HCT116 (cell line): ENCODE measurements around the gene RBM8A.

Source experiments
- CBX3 ChIP-seq: IDR thresholded peaks from 2 replicates; pipeline ENCODE4 v1.6.1; 2012; ENCODE audit warnings: low read depth
- CTCF ChIP-seq, 3 experiments: fragments of 200-600 bp in 1 of 3; sonication (generic) in 1 of 3; IDR thresholded peaks in 2 of 3; conservative IDR thresholded peaks in 1 of 3; 2 replicates each; pipeline ENCODE4 v1.5.1; 2012 to 2017; ENCODE audit warnings: low read depth in 2 of 3, low read length in 2 of 3, antibody characterized with exemption in 1 of 3, borderline replicate concordance in 1 of 3, control low read depth in 1 of 3, mild to moderate bottlenecking in 1 of 3, mixed read lengths in 1 of 3, mixed run types in 1 of 3, moderate library complexity in 1 of 3; ENCODE audit not compliant: insufficient read depth in 1 of 3
- EZH2 ChIP-seq: fragments of 200-600 bp; sonication (generic); IDR thresholded peaks from 2 replicates; pipeline ENCODE4 v1.6.1; 2017; ENCODE audit warnings: antibody characterized with exemption, mixed run types
- EZH2phosphoT487 ChIP-seq: fragments of 200-600 bp; IDR thresholded peaks from 2 replicates; pipeline ENCODE4 v1.6.1; 2018; ENCODE audit warnings: antibody characterized with exemption, borderline replicate concordance
- POLR2A ChIP-seq: IDR thresholded peaks from 2 replicates; pipeline ENCODE4 v1.7.0; 2011; ENCODE audit warnings: borderline replicate concordance; ENCODE audit not compliant: insufficient read depth, insufficient read length; ENCODE audit errors: extremely low read depth
- POLR2AphosphoS5 ChIP-seq: IDR thresholded peaks from 2 replicates; pipeline ENCODE4 v1.6.1; 2011; ENCODE audit warnings: mild to moderate bottlenecking, low read depth, low read length, moderate library complexity
- RAD21 ChIP-seq: IDR thresholded peaks from 2 replicates; pipeline ENCODE4 v1.6.1; 2012; ENCODE audit warnings: low read depth, mild to moderate bottlenecking
- SIN3A ChIP-seq: IDR thresholded peaks from 2 replicates; pipeline ENCODE4 v1.6.1; 2012; ENCODE audit warnings: low read depth
- TF ChIP-seq, protein P1 (sequence below): IDR thresholded peaks from 2 replicates; pipeline ENCODE4 v1.6.1; 2012

- TF ChIP-seq EZH2phosphoT487 (no peak), POLR2A (no peak), EZH2 (no peak), SIN3A (no peak), CTCF (IDR thresholded peaks at IDR 0.05 in 2 of 3, conservative IDR thresholded peaks at IDR 0.05 in 1 of 3; ENCODE audit: borderline replicate concordance in 1 of 3, insufficient read depth in 1 of 3, low read depth in 2 of 3, low read length in 2 of 3) (no peak), RAD21 (no peak), POLR2AphosphoS5 (no peak), CBX3 (no peak)
- TF ChIP-seq, protein P1, sequence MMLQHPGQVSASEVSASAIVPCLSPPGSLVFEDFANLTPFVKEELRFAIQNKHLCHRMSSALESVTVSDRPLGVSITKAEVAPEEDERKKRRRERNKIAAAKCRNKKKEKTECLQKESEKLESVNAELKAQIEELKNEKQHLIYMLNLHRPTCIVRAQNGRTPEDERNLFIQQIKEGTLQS: no peak
Observed at GRCh38 chr1:145912128-145912641, 15.1 kb downstream of the RBM8A start.
